Omental fat pad (tissue), 4 donors: ENCODE data around the gene SMIM7. TPM values are rescaled to one million over a fixed set of nuclear protein-coding genes. Genes with fewer than 3 reads are reported as not detected.

Experiments
- ATAC-seq: fragments of 150-250 bp; one replicate; pipeline ENCODE4 v1.9.1; 2016; ENCODE audit warnings: mild to moderate bottlenecking, moderate library complexity; ENCODE audit not compliant: low FRiP score
- DNase-seq: peaks from one replicate; pipeline ENCODE4 v3.0.0-alpha.2; 2019; ENCODE audit warnings: low spot score
- total RNA-seq, 4 donors: library from RNA; depleted of rRNA; stranded (reverse); fragments of >200 nt; gene quantifications; one replicate each; pipeline ENCODE4 v1.1.0, GENCODE V29; 2016
- TF ChIP-seq, protein P1 (sequence below), 3 donors: fragments of 450-650 bp; IDR thresholded peaks; one replicate each; pipeline ENCODE4 v1.5.1; 2016 to 2017; ENCODE audit warnings: antibody characterized with exemption in 3 of 3, mild to moderate bottlenecking in 3 of 3, moderate library complexity in 2 of 3

The SMIM7 gene
- total RNA-seq, 4 donors from 2014 or later: 86.8 to 128 (median 123) TPM

DNA sequence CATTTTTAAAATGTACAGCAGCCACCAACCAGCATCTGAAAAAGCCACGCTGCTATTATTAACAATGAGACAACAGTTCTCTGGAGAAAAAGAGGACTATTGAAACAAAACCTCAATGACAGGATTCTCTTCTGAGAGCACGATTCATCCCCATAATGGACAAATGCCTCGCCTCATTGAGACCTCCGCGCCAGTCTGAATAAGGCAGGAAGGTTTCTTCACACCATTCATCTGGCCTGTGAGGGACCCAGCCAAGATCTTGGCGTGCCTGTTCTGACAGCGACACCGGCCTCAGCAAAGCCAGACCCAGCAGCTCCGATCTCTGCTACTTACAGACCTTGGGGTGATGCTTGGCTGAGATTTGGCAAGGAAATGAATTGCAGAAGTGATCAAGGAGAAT lies 14.8 kb downstream of the SMIM7 start:
- DNase-seq (no peak), ATAC-seq (no peak)
- TF ChIP-seq, protein P1, sequence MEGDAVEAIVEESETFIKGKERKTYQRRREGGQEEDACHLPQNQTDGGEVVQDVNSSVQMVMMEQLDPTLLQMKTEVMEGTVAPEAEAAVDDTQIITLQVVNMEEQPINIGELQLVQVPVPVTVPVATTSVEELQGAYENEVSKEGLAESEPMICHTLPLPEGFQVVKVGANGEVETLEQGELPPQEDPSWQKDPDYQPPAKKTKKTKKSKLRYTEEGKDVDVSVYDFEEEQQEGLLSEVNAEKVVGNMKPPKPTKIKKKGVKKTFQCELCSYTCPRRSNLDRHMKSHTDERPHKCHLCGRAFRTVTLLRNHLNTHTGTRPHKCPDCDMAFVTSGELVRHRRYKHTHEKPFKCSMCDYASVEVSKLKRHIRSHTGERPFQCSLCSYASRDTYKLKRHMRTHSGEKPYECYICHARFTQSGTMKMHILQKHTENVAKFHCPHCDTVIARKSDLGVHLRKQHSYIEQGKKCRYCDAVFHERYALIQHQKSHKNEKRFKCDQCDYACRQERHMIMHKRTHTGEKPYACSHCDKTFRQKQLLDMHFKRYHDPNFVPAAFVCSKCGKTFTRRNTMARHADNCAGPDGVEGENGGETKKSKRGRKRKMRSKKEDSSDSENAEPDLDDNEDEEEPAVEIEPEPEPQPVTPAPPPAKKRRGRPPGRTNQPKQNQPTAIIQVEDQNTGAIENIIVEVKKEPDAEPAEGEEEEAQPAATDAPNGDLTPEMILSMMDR (IDR thresholded peaks at IDR 0.05): no peak

DNA sequence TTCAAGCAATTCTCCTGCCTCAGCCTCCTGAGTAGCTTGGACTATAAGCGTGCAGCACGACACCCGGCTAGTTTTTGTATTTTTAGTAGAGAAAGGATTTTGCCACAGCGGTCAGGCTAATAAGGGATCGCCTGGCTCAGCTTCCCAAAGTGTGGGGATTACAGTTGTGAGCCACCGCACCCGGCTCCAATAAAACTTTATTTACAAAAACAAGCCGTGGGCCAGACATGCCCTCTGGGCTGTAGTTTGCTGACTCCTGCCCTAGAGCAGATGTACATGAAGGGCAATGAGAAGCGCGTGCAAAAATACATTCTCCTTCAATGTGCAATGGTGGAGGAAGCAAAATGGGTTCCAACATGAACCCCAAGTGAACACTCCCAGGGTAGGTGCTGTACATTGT lies 18.2 kb downstream of the SMIM7 start:
- DNase-seq (no peak), ATAC-seq (no peak)
- TF ChIP-seq, protein P1 (IDR thresholded peaks at IDR 0.05): no peak

DNA sequence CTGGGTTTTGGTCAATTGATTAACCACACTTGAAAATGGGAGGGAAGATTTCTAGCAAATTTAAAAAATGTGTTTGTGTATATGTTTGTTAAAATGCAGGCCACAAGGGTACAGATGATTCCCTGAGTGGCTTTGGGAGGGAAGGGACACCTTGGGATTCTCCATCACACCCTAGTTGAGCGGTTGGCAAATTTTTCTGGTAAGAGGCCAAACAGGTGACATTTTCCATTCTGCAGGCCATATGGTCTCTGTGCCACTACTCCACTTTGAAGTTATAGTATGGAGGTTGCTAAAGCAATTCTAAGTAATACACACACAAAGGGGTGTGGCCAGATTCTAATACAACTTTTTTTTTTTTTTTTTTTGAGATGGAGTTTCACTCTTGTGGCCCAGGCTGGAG lies 19.0 kb downstream of the SMIM7 start:
- ATAC-seq: no peak
- TF ChIP-seq, protein P1 (IDR thresholded peaks at IDR 0.05): no peak

GRCh38 chr19:16638666-16639065 lies 21.3 kb downstream of the SMIM7 start:
- TF ChIP-seq, protein P1 (IDR thresholded peaks at IDR 0.05): no peak
- no peak for ATAC-seq
- DNase-seq: no peak

More for the DNA sequence above, 19.0 kb downstream of the SMIM7 start:
- no peak for DNase-seq

- no peak for ATAC-seq
- no peak for DNase-seq
- TF ChIP-seq, protein P1 (IDR thresholded peaks at IDR 0.05): no peak
These were observed 22.4 kb downstream of the SMIM7 start for GRCh38 chr19:16637535-16637934.

- DNase-seq (no peak), ATAC-seq (no peak)
- TF ChIP-seq, protein P1 (IDR thresholded peaks at IDR 0.05): no peak
These were observed 28.5 kb downstream of the SMIM7 start for GRCh38 chr19:16631465-16631864.

- ATAC-seq (no peak), DNase-seq (no peak)
These were observed 30.8 kb downstream of the SMIM7 start for GRCh38 chr19:16628984-16629691.

More at GRCh38 chr19:16628984-16629691, 30.8 kb downstream of the SMIM7 start:
- TF ChIP-seq, protein P1 (IDR thresholded peaks at IDR 0.05): no peak
